ENCODE data around the gene STK33.

- TF ChIP-seq CTCF (conservative IDR thresholded peaks at IDR 0.05 in 1 of 2, IDR thresholded peaks at IDR 0.05 in 1 of 2; ENCODE audit: low read depth in 1 of 2, low read length in 2 of 2) (no peak), EZH2 (IDR thresholded peaks at IDR 0.05; ENCODE audit: low read length, missing control alignments) (no peak)
Measured at GRCh38 chr11:8383227-8383626, 210.8 kb downstream of the STK33 start.
